GM21825 (cell line): ENCODE data around the gene PTPRF.

Source experiments
- ATAC-seq: cut with Tn5 transposase; IDR thresholded peaks from one replicate; pipeline ENCODE4 v1.9.1; 2021; ENCODE audit warnings: mild to moderate bottlenecking, moderate library complexity; ENCODE audit not compliant: unreplicated experiment

Gene PTPRF

GRCh38 chr1:43653339-43653738 is 122.7 kb downstream of the PTPRF start:
- ATAC-seq, result no peak

- no peak for ATAC-seq
Observed at GRCh38 chr1:43653893-43654292, 123.2 kb downstream of the PTPRF start.

GRCh38 chr1:43655953-43656352 is 125.3 kb downstream of the PTPRF start:
- no peak for ATAC-seq

DNA sequence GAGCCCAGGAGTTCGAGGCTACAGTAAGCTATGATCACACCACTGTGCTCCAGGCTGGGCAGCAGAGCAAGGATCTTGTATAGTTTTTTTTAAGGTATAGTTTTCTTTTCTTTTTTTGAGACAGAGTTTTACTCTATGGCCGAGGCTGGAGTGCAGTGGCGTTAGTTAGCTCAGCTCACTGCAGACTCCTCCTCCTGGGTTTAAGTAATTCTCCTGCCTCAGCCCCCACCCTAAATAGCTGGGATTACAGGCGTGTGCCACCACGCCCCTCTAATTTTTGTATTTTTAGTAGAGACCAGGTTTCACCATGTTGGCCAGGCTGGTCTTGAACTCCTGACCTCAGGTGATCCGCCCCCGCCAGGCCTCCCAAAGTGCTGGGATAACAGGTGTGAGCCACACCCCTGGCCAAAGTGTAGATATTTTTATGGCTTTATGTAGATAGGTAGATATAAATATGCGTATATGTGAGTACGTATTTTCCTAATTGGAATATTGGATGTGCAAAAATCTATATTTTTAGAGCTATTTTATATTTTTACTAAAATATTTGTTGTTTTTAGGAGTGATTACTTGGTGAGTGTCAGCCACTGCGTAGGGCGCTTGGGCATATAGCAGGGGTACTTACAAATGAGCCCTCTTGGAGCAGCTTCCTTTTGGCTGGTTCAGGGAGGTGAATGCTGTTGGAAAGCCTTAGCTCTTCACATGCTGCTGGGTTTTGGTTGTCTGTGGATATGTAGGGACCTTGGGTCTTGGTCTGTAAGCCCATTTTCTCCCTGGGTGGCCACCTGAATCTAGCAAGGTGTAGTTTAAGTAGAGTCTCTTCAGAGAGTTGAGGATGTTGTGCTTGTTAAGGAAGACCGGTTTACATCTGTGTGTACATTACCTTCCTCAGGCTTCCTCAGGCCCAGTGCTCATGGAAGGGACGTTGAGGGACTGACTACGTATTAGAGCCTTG is 128.8 kb downstream of the PTPRF start:
- ATAC-seq, result no peak

DNA sequence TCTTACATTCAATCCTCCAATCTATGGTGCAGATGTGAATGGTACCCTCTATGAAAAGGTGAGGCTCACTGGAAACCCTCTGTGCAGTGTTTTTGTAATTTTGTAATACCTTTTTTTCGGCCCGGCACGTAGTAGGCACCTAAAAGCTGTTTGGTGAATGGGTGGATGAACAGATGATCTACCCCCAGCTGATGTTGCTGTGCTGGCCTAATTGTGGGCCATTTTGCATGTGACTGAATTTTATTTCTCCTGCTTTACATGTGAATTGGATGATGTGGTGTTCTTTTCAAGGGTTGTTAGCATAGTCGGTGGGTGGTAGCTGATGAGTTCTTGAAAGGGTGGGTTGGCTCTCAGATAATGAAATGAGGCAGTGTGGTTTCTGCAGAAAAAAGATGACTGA is 129.7 kb downstream of the PTPRF start:
- no peak for ATAC-seq

- no peak for ATAC-seq
Observed at GRCh38 chr1:43664369-43664768, 133.7 kb downstream of the PTPRF start.

- no peak for ATAC-seq
Observed at GRCh38 chr1:43666608-43667007, 135.9 kb downstream of the PTPRF start.

- no peak for ATAC-seq
Observed at GRCh38 chr1:43668956-43669355, 138.3 kb downstream of the PTPRF start.

- no peak for ATAC-seq
Observed at GRCh38 chr1:43669878-43670277, 139.2 kb downstream of the PTPRF start.

GRCh38 chr1:43671193-43671592 is 140.5 kb downstream of the PTPRF start:
- no peak for ATAC-seq

GRCh38 chr1:43671626-43672330 is 141.1 kb downstream of the PTPRF start:
- no peak for ATAC-seq

GRCh38 chr1:43673261-43673660 is 142.6 kb downstream of the PTPRF start:
- no peak for ATAC-seq
